GM04504 (cell line): Measurements from ENCODE around the gene MARK3.

Experiments used
- DNase-seq: peaks from one replicate; pipeline ENCODE4 v3.0.0-alpha.2; 2012; ENCODE audit warnings: low read depth

MARK3 gene

DNA sequence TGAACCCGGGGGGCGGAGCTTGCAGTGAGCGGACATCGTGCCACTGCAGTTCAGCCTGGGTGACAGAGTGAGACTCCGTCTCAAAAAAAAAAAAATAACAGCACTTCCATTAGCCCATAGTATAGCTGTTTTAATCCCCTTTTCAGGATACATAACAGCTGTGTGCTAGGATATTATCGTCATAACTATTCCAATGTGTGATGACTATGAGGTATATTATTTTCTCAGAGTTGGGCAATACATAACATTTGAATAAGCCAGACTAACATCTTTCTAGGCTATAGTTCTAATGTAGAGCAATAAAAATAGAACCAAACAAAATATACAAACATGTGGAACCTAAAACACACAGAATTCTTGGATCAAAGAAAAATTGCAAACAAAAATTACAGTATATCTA lies 57.1 kb downstream of the MARK3 start:
- no peak for DNase-seq

DNA sequence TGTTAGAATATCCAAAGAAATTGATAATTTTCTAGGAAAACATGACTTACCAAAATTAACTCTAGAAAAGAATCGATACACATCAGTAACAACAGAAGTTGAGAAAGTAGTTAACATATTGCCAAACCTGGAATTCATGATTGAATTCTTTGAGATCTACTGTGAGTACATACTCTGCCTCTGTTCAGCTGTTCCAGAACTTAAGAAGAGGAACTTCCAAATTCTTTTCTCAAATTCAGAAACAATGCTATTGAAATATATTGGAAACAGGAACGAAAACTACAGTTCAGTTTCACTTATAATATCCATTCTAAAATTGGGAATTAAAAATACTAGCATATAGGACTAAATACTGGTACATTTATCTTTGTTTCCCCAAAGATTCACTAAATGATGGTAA lies 57.9 kb downstream of the MARK3 start:
- no peak for DNase-seq

DNA sequence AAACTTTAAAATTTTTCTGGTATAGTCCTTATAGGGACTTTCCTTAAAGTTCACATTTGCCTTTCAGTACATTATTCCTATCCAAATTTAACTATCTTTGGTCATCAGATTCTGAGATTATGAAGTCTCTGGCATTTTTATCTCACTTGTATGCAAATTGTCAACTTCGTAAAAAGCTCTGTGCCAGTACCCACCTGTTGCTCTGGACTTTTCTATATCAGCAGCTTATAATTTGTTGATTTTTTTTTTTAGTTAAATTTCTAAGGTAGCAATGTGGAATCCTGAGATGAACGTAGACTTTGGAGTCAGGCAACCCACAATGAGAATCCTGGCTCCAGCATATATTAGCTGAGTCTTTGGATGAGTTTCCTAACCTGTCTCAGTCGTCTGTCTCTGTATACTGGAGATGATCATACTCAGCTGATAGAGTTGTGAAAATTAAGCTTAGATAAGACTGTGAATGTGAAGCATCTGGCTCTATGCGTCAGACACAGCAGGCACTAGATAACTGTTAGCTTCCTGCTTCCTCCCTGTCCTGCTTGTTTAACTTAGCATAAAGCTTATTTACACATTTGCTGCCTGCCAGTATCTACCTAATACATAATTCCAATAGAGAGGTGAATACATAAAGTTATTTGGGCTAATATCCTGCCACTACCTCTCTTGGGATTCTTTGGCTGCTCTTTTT lies 59.8 kb downstream of the MARK3 start:
- no peak for DNase-seq

DNA sequence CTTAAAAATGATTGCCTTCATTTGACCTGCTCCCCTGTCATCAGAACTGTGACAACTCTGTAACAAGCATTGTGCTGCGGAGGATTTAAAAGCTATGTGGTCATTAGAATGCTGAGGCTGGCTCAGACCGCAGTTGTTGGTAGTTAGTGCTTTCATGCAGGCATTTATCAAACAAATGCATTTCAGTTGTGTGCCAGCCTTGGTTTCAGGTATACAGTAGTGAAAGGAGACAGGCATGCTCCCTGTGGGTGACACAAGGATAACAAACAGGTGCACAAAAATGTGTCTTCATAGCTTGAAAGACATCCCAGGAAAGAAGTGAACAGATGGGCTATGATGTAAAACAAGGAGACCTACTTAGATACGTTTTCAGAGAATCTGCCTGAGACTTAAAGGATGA lies 60.6 kb downstream of the MARK3 start:
- DNase-seq, result no peak

DNA sequence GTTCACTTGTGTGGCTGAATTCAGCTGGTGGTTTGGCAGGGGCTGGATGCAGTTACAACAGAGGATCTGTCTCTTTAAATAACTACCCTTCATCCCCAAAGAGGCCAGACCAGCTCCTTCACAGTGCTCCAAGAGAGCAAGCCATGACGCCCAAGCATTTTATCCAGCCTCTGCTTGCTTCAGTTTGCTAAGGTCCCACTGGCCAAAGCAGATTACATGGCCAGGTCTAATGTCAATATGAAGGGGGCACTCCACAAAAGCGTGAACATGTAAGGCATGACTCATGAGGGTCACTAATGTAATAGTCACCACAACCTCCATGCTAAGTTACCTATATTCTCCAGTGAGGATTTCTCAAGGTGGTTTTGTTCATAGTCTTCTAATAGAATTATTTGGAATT lies 62.9 kb downstream of the MARK3 start:
- DNase-seq, result no peak

DNA sequence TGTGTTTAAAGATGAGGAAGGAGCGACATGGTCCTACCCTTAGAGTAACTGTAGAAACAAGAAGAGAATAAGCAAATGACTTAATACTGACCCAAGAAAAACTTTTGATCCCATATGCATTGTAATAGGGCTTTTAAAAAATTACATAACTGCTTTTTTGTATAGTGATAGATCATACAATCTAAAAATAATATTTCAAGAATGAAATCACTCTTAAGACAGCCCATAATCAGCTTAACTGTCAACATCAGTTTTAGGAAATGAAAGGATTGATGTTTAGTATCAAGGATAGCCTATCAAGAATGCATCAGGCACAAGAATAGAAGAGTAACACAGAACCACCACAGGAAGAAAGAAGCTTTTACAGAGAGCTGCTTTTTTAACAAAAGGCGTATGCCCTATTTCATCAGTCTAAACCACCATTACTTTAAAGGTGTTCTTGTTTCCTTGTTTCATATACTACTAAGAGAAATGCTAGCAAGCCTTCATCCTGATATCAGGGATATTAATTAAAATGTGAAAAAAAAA lies 64.5 kb downstream of the MARK3 start:
- DNase-seq, result no peak

DNA sequence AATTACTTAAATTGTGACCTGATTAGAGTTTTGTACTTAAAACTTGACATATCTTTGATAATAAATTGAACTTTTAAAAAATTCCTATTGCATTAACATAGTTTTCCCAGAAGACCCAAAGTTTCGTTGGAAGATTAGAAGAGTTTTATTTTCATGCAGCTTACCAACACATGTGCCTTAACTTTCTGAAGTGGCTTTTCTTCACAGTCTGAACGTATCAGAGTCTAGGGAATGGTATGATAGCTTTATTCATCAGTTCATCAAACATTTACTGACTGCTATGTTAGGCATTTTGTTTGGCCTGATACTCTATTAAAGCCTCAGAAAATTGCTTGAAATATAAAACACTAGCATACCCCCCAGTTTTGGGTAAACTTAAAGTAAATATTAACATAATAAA lies 65.2 kb downstream of the MARK3 start:
- no peak for DNase-seq

DNA sequence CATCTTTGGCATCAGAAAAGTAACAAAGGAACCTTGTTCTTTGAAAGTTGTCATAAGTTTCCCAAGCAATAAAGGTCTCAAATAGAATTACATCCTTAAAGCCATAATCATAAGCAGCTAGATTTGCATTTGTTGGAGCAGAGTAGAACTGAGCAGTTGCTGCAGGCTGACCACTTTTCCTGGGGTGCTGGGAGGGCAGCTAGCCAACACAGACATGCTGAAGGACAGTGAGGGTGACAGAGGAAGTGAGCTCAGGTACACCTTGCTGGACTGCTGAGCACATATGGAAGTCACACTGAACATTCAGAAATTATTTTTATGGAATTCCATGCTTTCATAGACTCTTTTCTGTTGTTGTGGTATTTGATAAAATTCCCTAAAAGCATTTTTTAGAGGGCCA lies 66.2 kb downstream of the MARK3 start:
- no peak for DNase-seq

DNA sequence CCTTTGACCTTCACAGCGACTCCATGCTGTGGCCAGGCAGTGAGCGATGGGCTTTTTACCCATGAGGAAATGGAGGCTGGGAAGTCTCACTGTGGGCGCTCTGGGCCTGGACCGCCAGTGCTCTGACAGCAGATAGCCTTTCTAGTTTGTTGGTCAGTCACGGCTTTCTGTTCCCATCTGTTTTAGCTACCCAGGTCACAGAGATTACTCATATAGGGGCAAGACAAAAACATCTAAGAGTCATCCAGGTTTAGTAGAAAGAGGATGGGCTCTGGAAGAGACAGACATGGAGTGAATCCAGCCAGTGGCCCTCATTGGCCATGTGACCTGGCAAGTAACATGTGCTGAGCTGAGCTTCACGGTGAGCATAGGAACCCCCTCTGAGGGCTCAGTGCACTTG lies 68.6 kb downstream of the MARK3 start:
- no peak for DNase-seq

DNA sequence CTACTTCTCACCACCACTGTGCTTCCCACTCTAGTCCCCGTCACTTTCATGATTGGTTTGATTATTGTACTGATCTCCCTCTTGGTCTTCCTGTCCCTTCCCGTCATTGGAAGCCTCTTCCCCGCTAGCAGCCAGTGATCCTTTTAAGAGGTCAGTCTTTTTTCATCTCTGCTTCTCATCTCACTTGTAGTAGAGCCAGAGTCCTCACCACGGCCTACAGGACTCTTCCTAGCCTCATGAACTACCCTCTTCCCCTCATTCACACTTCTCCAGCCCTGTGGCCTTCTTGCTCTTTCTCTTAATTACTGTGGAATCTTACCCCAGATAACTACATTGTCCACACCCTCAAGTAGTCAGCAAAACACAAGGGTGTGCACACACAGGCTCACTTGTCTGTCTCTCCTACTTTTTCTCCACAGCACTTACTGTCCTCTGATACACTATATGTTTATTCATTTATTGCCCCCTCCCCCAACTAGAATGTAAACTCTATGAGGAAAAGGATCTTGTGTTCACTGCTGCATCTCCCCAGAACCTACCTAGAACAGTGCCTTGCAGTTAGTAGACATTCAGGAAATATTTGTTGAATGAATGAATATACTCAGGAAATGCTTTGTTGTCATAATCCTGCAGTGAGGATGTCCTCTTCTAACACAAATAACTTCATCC lies 71.1 kb downstream of the MARK3 start:
- DNase-seq, result no peak

DNA sequence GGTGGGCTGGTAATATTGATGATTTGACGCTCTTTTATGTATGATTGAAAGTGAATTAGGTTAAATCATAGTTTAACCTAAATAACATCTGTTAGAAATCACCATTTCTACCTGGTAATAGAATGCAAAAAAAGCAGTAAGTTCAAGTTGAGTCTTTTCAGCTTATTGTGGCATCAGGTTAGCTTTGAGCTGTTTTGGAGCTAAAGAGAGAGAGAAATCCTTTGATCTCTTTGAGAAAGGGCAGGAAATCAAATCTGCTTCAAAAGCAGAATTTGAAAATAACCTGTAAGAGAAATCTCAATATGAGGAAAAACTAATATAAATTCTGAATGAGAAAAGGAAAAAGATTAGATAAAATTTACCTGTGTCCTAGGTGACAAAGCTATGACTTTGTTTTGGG lies 75.2 kb downstream of the MARK3 start:
- no peak for DNase-seq

DNA sequence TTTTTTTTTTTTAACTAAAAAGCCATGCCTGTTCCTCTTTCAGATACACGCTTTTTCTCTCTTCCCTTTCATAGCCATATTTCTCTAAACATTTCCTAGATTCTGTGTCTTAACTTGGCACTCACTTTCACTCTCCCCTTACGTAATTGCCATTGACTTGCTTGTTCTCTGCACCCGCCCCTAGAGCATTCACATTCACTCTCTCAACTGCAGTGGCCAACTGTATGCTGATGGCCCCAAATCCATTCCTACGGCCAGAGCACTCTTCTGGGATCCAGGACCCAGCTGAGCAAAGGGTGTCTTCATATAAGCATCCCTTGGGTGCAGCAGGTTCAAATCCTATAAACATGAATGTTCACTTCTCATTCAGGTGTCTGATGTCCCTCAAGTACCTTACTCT lies 77.9 kb downstream of the MARK3 start:
- DNase-seq, result no peak

DNA sequence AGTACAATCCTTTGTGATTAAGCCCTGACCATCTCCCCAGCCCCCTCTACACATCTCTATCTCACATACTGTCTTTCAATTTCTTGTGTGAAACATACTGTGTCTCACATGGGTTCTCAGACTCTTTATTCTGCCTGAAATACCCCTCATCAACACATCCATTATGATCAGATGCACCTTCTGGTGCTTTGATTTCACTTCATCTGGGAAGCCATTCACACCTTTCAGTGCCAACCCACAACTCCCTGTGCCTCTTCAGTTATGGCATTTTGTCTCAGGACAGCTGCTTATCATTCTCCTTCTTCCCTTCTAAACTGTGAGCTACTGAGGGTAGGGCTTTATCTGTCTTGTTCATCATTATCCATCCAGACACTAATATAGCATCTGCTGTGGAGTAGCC lies 78.6 kb downstream of the MARK3 start:
- no peak for DNase-seq

DNA sequence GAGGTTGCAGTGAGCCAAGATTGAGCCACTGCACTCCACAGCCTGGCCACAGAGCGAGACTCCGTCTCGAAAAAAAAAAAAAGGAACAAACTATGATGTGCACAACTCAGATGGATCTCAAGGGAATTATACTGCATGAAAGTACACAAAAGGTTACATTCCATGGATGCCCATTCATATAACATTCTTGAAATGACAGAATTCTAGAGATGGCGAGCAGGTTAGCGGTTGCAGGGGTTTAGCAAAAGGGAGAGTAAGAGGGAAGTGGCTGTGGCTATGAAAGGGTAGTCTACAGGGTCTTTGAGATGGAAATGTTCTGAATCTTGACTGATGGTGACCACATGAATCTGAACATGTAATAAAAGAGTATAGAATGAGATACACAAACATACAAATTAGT lies 87.7 kb downstream of the MARK3 start:
- no peak for DNase-seq

DNA sequence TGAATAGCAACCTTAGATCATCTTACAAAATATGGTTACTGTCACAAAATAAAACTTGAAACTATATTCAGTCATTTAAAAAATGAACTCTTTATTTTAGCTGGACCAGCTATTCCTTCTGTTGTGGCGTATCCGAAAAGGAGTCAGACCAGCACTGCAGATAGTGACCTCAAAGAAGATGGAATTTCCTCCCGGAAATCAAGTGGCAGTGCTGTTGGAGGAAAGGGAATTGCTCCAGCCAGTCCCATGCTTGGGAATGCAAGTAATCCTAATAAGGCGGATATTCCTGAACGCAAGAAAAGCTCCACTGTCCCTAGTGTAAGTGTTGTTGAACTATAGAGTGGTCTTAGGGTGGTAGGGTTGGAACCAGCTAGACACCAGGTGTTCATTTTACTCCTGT lies 89.7 kb downstream of the MARK3 start:
- DNase-seq, result no peak

DNA sequence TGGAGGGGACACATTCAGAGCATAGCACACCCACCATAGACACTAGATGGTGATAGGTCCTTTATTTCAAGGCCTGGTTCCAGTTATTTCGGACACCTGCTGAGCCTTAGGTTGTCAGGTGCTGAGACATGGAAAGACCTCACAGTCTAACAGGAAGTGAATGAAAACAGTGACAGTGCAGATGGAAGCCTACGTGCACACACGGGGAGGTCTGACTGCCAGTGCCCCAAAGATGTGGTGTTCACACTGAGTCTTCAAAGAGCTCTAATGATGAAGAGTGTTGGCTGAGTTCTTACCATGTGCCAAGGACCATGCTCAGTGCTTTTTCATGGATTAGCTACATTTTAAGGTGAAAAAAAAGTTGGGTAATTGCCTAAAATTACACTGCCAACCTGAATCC lies 90.8 kb downstream of the MARK3 start:
- DNase-seq, result no peak

DNA sequence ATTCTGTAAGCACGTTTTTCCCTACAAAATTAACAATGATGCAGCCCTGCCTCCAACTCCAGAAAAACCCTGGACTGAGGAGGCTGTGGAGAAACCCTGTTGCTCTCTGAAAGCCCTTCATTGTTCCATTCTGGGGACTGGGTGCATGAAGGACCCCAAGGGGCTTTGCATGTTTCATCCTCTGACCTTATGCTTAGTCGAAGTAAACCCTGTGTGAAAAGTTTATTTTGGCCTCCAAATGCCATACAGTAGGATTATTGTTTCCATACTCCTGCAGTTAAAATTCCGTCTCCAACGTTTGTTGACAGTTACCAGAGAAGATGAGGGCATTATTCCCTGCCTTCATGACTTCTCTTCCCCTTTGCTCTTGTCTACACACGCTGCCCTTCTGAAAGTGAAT lies 91.4 kb downstream of the MARK3 start:
- no peak for DNase-seq

DNA sequence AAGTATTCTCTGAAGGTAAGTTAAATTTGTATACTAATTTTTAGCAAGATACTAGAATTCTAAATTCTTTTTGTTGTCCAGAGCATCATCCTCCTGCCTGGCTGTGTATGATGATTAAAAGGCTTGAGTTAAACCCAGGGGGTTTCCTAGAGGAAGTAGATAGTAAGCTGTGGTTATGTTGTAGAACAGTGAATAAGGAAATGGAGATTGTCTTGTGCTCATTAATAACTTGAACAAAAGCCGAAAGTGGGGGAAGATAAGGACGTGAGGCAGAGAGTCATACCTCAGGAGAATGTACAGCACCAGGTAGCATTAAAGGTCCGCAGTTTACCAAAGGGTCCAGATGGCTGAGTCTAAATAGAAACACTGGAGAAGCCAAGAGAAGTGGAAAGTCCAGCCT lies 95.4 kb downstream of the MARK3 start:
- no peak for DNase-seq

DNA sequence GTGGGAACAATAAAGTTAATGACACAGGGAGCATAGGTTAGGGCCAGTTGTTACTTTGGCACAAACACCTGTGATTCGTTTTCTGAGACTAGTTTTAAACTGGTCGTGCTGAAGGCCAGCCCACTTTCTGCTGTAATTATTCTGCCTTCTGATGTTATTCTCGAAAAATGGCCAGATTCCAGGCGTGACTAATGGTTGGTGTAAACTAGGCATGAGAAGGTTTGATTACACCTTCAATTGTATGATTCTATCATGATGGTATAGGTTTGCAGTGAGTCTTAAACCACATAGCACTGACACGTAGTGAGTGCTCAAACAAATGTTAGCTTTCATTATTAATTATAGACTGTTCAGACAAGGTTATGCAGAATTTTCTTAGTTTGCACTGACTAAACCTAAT lies 98.4 kb downstream of the MARK3 start:
- DNase-seq, result peak; percentile 73

DNA sequence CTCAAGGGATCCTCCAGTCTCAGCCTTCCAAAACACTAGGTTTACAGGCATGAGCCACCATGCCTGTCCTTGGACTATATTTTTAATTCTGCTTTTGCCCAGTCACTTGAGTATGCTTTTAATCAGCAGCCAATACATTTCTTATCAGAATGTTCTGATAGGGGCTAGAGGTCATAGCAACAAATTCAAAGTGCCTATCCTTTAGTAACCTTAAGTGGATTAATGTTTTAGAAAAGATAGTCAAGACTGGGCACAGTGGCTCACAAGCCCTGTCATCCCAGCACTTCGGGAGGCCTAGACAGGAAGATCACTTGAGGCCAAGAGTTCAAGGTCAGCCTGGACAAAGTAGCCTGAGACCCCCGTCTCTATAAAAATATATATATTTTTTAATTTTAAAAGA lies 100.3 kb downstream of the MARK3 start:
- no peak for DNase-seq

DNA sequence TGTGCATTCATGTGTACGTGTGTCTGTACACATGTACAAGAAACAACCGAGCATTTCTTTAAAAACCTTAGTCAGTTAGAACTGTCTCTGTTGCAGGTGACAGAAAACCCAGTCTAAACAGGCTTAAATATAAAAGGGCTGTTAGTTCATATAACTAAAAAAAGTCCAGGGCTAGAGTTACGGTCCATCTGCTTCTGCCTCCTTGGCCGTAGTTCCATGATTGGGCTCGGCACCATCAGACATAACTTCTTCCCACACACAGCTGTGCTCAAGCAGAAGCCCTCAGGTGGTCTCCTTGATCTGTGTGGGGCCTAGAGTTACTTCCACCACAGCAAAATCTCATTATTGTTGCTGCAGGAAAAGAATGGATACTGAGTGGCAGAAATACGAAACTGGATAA lies 102.9 kb downstream of the MARK3 start:
- DNase-seq, result no peak

DNA sequence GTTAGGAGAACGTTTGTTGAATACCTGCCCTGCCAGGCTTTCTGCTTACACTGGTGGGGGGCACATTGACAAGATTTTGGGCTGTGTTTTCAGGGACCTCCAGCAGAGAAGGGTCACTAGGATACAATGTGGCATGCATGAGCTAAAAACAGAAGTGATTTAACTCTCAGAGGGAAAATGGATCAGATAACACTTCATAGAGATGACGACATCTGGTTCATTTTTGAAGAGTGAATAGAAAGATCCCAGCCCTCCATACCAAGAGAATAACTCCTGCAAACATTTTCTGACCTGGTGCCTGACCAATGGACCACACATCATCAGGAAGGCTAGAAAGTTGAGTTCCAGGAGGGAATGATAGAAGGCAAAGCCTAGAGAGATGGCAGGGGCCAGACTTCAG lies 103.7 kb downstream of the MARK3 start:
- no peak for DNase-seq

DNA sequence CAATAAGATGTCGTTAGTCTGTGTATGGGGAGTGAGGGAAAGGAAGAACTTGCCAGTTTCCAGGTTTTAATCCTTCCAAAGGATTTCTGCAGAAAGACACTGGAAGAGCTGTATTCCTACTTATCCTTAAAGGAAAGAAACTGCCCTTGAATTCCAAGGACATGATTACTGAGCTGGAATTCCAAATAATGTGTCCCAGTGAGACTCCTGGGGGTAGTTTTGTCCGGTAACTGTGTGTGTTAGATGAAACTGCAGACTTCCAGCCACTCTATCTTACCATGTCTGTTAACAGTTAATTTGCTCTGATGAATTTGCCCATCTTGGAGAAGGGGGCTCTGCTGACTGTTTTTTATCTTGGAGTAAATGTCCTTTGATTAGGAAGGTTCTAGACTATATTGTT lies 104.4 kb downstream of the MARK3 start:
- DNase-seq, result no peak

DNA sequence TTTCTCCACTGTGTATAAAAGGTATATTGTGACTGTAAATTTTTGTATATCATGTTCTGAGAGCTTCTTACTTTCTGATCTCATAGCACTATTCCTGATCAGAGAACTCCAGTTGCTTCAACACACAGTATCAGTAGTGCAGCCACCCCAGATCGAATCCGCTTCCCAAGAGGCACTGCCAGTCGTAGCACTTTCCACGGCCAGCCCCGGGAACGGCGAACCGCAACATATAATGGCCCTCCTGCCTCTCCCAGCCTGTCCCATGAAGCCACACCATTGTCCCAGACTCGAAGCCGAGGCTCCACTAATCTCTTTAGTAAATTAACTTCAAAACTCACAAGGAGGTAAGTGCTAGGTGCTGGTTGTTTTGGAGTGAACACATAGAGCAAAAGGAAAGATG lies 106.5 kb downstream of the MARK3 start:
- DNase-seq, result no peak
